Keratinocyte (primary cell): ENCODE measurements around the gene DGKQ. TPM values are rescaled to one million over a fixed set of nuclear protein-coding genes. Genes with fewer than 3 reads are reported as not detected.

Source experiments
- DNase-seq: peaks from one replicate; pipeline ENCODE4 v3.0.0-alpha.2; 2011; ENCODE audit warnings: low read depth, missing footprints, low spot score
- FAIRE-seq: peaks from 2 replicates; lab custom pipeline; 2011; peaks lifted over from hg19 to GRCh38; lab: Jason Lieb, UNC
- H2AFZ ChIP-seq: 2 replicates; pipeline ENCODE4 v1.6.0; 2012; ENCODE audit warnings: low read length, control low read depth, inconsistent platforms; ENCODE audit not compliant: control insufficient read depth
- H3K27ac ChIP-seq: 2 replicates; pipeline ENCODE4 v1.5.1; 2011; ENCODE audit warnings: low read length; ENCODE audit not compliant: control insufficient read depth, insufficient read depth
- H3K27me3 ChIP-seq: 3 replicates; pipeline ENCODE4 v1.6.0; 2011; ENCODE audit warnings: low read length; ENCODE audit not compliant: control insufficient read depth, insufficient read depth; ENCODE audit errors: extremely low read depth
- H3K36me3 ChIP-seq, 2 experiments: 2 replicates in 1 of 2; 3 replicates in 1 of 2; pipeline ENCODE4 v1.5.1; 2011; ENCODE audit warnings: low read length in 2 of 2, mild to moderate bottlenecking in 1 of 2; ENCODE audit not compliant: control insufficient read depth in 2 of 2, insufficient read depth in 2 of 2; ENCODE audit errors: extremely low read depth in 1 of 2
- H3K4me1 ChIP-seq: 3 replicates; pipeline ENCODE4 v1.5.1; 2011; ENCODE audit warnings: low read length; ENCODE audit not compliant: control insufficient read depth, insufficient read depth; ENCODE audit errors: extremely low read depth
- H3K4me2 ChIP-seq: 3 replicates; pipeline ENCODE4 v1.6.0; 2011; ENCODE audit warnings: low read depth, low read length; ENCODE audit not compliant: control insufficient read depth, insufficient read depth; ENCODE audit errors: extremely low read depth
- H3K4me3 ChIP-seq, 3 experiments: fragments of 200-600 bp in 1 of 3; sonication (generic) in 1 of 3; 2 replicates in 2 of 3; 3 replicates in 1 of 3; pipeline ENCODE4 v1.5.1; 2011 to 2016; ENCODE audit warnings: low read length in 3 of 3, mild to moderate bottlenecking in 3 of 3, control low read depth in 2 of 3, inconsistent platforms in 1 of 3, low read depth in 1 of 3, mixed read lengths in 1 of 3, mixed run types in 1 of 3, moderate library complexity in 1 of 3; ENCODE audit not compliant: control insufficient read depth in 2 of 3, insufficient read depth in 2 of 3; ENCODE audit errors: extremely low read depth in 1 of 3
- H3K79me2 ChIP-seq: 2 replicates; pipeline ENCODE4 v1.6.0; 2012; ENCODE audit warnings: low read length; ENCODE audit not compliant: control insufficient read depth, insufficient read depth
- H3K9ac ChIP-seq: 3 replicates; pipeline ENCODE4 v1.6.0; 2011; ENCODE audit warnings: low read length; ENCODE audit not compliant: control insufficient read depth, insufficient read depth; ENCODE audit errors: extremely low read depth
- H3K9me1 ChIP-seq: 3 replicates; pipeline ENCODE4 v1.6.0; 2011; ENCODE audit warnings: low read length; ENCODE audit not compliant: control insufficient read depth, insufficient read depth; ENCODE audit errors: extremely low read depth
- H3K9me3 ChIP-seq: 2 replicates; pipeline ENCODE4 v1.5.1; 2012; ENCODE audit warnings: low read depth, low read length; ENCODE audit not compliant: control insufficient read depth
- H4K20me1 ChIP-seq: 3 replicates; pipeline ENCODE4 v1.6.0; 2011; ENCODE audit warnings: low read length; ENCODE audit not compliant: control insufficient read depth, insufficient read depth; ENCODE audit errors: extremely low read depth
- CTCF ChIP-seq, 3 experiments: IDR thresholded peaks in 1 of 3; conservative IDR thresholded peaks in 1 of 3; optimal IDR thresholded peaks in 1 of 3; 2 replicates in 2 of 3; 3 replicates in 1 of 3; pipeline versions ENCODE3 to v1.5.1; 2011; ENCODE audit warnings: low read length in 3 of 3, mild to moderate bottlenecking in 3 of 3, moderate library complexity in 2 of 3, control low read depth in 1 of 3, inconsistent platforms in 1 of 3; ENCODE audit not compliant: insufficient read depth in 2 of 3; ENCODE audit errors: extremely low read depth in 1 of 3
- EZH2 ChIP-seq: IDR thresholded peaks from one replicate; pipeline ENCODE4 v1.6.1; 2012; ENCODE audit warnings: inconsistent platforms, mild to moderate bottlenecking, low read length, moderate library complexity
- dilution Hi-C: fragments of 300-500 bp; cut with MboI; formaldehyde crosslinking; loops from one replicate; pipeline ENCODE4 v1.7.0; 2020; ENCODE audit warnings: low sequenced_read_pairs; ENCODE audit not compliant: extremely low pct_ligation_motif_present
- polyA plus RNA-seq, 5 experiments: library from polyadenylated mRNA; depleted of rRNA in 3 of 5; stranded (reverse) in 3 of 5; stranded (forward) in 1 of 5; unstranded in 1 of 5; fragments of >200 nt; gene quantifications; 1 replicate in 1 of 5; 2 replicates in 3 of 5; 3 replicates in 1 of 5; pipeline versions ENCODE4 v1.2.1 to v1.2.3, GENCODE V29; 2011 to 2012; ENCODE audit warnings: missing spikeins in 2 of 5, low read depth in 1 of 5, low replicate concordance in 1 of 5

Gene DGKQ
- polyA plus RNA-seq, 1 donor (not counting 4 experiments of a cell fraction or from before 2014, with no cell fraction given) = 5.3 TPM

- TF ChIP-seq EZH2 (peak; percentile 70), CTCF (optimal IDR thresholded peaks at IDR 0.05 in 1 of 3, IDR thresholded peaks at IDR 0.05 in 1 of 3, conservative IDR thresholded peaks at IDR 0.05 in 1 of 3; ENCODE audit: extremely low read depth in 1 of 3, insufficient read depth in 2 of 3, low read length in 3 of 3) (no peak)
- Histone ChIP-seq H3K9ac (peak overlapping the region; percentile 50), H3K27ac (no peak overlapping the region), H3K9me3 (no peaks in the 10 kb centered on the region), H3K79me2 (no peaks in the 10 kb centered on the region), H4K20me1 (peaks cover 2% of the 10 kb centered on the region), H3K4me2 (peak overlapping the region; percentile 81), H3K36me3 (no peaks in the 10 kb centered on the region), H3K4me1 (peaks cover 15% of the 10 kb centered on the region), H2AFZ (peak overlapping the region; percentile 65), H3K9me1 (no peaks in the 10 kb centered on the region), H3K4me3 (peak overlapping the region; percentile 42 to 62 (median 61)), H3K27me3 (peaks cover 40% of the 10 kb centered on the region)
- FAIRE-seq = no peak
- DNase-seq = no peak
- dilution Hi-C loops = no loop called here
Observed at GRCh38 chr4:1008840-1009541, 35.6 kb upstream of the DGKQ start.

GRCh38 chr4:1006856-1007255 is 33.5 kb upstream of the DGKQ start:
- DNase-seq (no peak), FAIRE-seq (no peak)
- Histone ChIP-seq H2AFZ (no peak overlapping the region), H3K4me2 (no peak overlapping the region), H3K9me1 (no peaks in the 10 kb centered on the region), H3K4me1 (peaks cover 15% of the 10 kb centered on the region), H4K20me1 (no peaks in the 10 kb centered on the region), H3K4me3 (no peak overlapping the region), H3K9me3 (no peaks in the 10 kb centered on the region), H3K79me2 (no peaks in the 10 kb centered on the region), H3K27ac (no peak overlapping the region), H3K9ac (no peak overlapping the region), H3K27me3 (peaks cover 60% of the 10 kb centered on the region), H3K36me3 (no peaks in the 10 kb centered on the region)
- dilution Hi-C loops = no loop called here
- TF ChIP-seq CTCF (optimal IDR thresholded peaks at IDR 0.05 in 1 of 3, IDR thresholded peaks at IDR 0.05 in 1 of 3, conservative IDR thresholded peaks at IDR 0.05 in 1 of 3; ENCODE audit: extremely low read depth in 1 of 3, insufficient read depth in 2 of 3, low read length in 3 of 3) = no peak
- no peak for TF ChIP-seq EZH2
